Measurements from ENCODE around the gene MYO1E. TPM values are rescaled to one million over a fixed set of nuclear protein-coding genes. Genes with fewer than 3 reads are reported as not detected.

The MYO1E gene
- total RNA-seq, 5 donors from 2014 or later (not counting 1 experiment from before 2014, with no cell fraction given), result 1.3 to 11.7 (median 4.3) TPM

- Histone ChIP-seq H3K36me3 (ENCODE audit: control insufficient read depth in 2 of 2, extremely low read depth in 1 of 2, insufficient read depth in 1 of 2, low read length in 1 of 2) (no peaks in the 10 kb centered on the region), H3K4me3 (ENCODE audit: control insufficient read depth in 1 of 2, extremely low read depth in 1 of 2, low read length in 1 of 2) (no peak overlapping the region), H3K4me1 (ENCODE audit: control insufficient read depth in 1 of 2, extremely low read depth in 1 of 2, insufficient read depth in 2 of 2, low read length in 2 of 2) (no peaks in the 10 kb centered on the region), H3K9me3 (no peaks in the 10 kb centered on the region), H3K27ac (ENCODE audit: low read length) (no peak overlapping the region), H3K27me3 (replicated peaks in 1 of 2; ENCODE audit: control insufficient read depth in 2 of 2, extremely low read depth in 1 of 2, insufficient read depth in 2 of 2, low read length in 1 of 2) (peaks cover 0 to 8% of the 10 kb centered on the region in 2 experiments)
- WGBS (ENCODE audit: insufficient coverage), result no CpG with 5 or more reads among the region's 5 CpGs
- peaks cover 6 to 17% of the 10 kb centered on the region in 2 donors for H3K27me3 Mint-ChIP-seq
- H3K9me3 Mint-ChIP-seq, result no peaks in the 10 kb centered on the region
- no peaks in the 10 kb centered on the region for H3K36me3 Mint-ChIP-seq
- POLR2A ChIA-PET, result interaction anchor here in 1 of 2 donors (0.6 kb wide), 1 partner anchor 15 kb away, joined by 6 read pairs; no protein-coding TSS in a partner anchor
- H3K4me3 Mint-ChIP-seq, result no peak overlapping the region
- DNase-seq (no peak), ATAC-seq (replicated peaks in 1 of 4) (no peak)
- no peak overlapping the region for H3K27ac Mint-ChIP-seq
- CTCF ChIA-PET, result no interaction called here
- no peaks in the 10 kb centered on the region for H3K4me1 Mint-ChIP-seq
These were observed 155.8 kb downstream of the MYO1E start for GRCh38 chr15:59216911-59217310.

- CTCF ChIA-PET, result no interaction called here
- Mint-ChIP-seq H3K4me3 (no peak overlapping the region), H3K4me1 (no peaks in the 10 kb centered on the region), H3K27me3 (peaks cover 5 to 19% of the 10 kb centered on the region in 2 donors), H3K9me3 (no peaks in the 10 kb centered on the region), H3K36me3 (no peaks in the 10 kb centered on the region), H3K27ac (no peak overlapping the region)
- Histone ChIP-seq H3K4me1 (ENCODE audit: control insufficient read depth in 1 of 2, extremely low read depth in 1 of 2, insufficient read depth in 2 of 2, low read length in 2 of 2) (no peaks in the 10 kb centered on the region), H3K27me3 (replicated peaks in 1 of 2; ENCODE audit: control insufficient read depth in 2 of 2, extremely low read depth in 1 of 2, insufficient read depth in 2 of 2, low read length in 1 of 2) (peaks cover 0 to 4% of the 10 kb centered on the region in 2 experiments), H3K4me3 (ENCODE audit: control insufficient read depth in 1 of 2, extremely low read depth in 1 of 2, low read length in 1 of 2) (no peak overlapping the region), H3K36me3 (ENCODE audit: control insufficient read depth in 2 of 2, extremely low read depth in 1 of 2, insufficient read depth in 1 of 2, low read length in 1 of 2) (no peaks in the 10 kb centered on the region), H3K27ac (ENCODE audit: low read length) (no peak overlapping the region), H3K9me3 (no peaks in the 10 kb centered on the region)
- DNase-seq (no peak), ATAC-seq (replicated peaks in 1 of 4) (no peak)
- WGBS (ENCODE audit: insufficient coverage), result 86% methylated on average over 1 of the region's 2 CpGs
- POLR2A ChIA-PET, result no interaction called here
These were observed 162.5 kb downstream of the MYO1E start for GRCh38 chr15:59210186-59210585.

GRCh38 chr15:59208613-59209249, 163.9 kb downstream of the MYO1E start:
- no peaks in the 10 kb centered on the region for H3K4me1 ChIP-seq (ENCODE audit: control insufficient read depth in 1 of 2, extremely low read depth in 1 of 2, insufficient read depth in 2 of 2, low read length in 2 of 2)
- no peaks in the 10 kb centered on the region for H3K9me3 Mint-ChIP-seq
- ATAC-seq (replicated peaks in 1 of 4) (no peak), DNase-seq (no peak)
- H3K4me1 Mint-ChIP-seq, result no peaks in the 10 kb centered on the region
- no peak overlapping the region for H3K4me3 ChIP-seq (ENCODE audit: control insufficient read depth in 1 of 2, extremely low read depth in 1 of 2, low read length in 1 of 2)
- WGBS (ENCODE audit: insufficient coverage), result 94% methylated on average over 7 of the region's 7 CpGs
- peaks cover 5 to 10% of the 10 kb centered on the region in 2 donors for H3K27me3 Mint-ChIP-seq
- H3K9me3 ChIP-seq, result no peaks in the 10 kb centered on the region
- no peak overlapping the region for H3K4me3 Mint-ChIP-seq
- peaks cover 0 to 4% of the 10 kb centered on the region in 2 experiments for H3K27me3 ChIP-seq (replicated peaks in 1 of 2; ENCODE audit: control insufficient read depth in 2 of 2, extremely low read depth in 1 of 2, insufficient read depth in 2 of 2, low read length in 1 of 2)
- H3K27ac ChIP-seq (ENCODE audit: low read length), result no peak overlapping the region
- no peaks in the 10 kb centered on the region for H3K36me3 Mint-ChIP-seq
- H3K36me3 ChIP-seq (ENCODE audit: control insufficient read depth in 2 of 2, extremely low read depth in 1 of 2, insufficient read depth in 1 of 2, low read length in 1 of 2), result no peaks in the 10 kb centered on the region
- POLR2A ChIA-PET, result no interaction called here
- CTCF ChIA-PET, result no interaction called here
- no peak overlapping the region for H3K27ac Mint-ChIP-seq

- Mint-ChIP-seq H3K27me3 (peaks cover 0 to 3% of the 10 kb centered on the region in 2 donors), H3K9me3 (no peaks in the 10 kb centered on the region), H3K4me3 (no peak within 1 kb of the TSS), H3K36me3 (no peaks in the 10 kb centered on the region), H3K27ac (no peak within 1 kb of the TSS), H3K4me1 (no peaks in the 10 kb centered on the region)
- Histone ChIP-seq H3K9me3 (no peaks in the 10 kb centered on the region), H3K27ac (ENCODE audit: low read length) (no peak within 1 kb of the TSS), H3K27me3 (replicated peaks in 1 of 2; ENCODE audit: control insufficient read depth in 2 of 2, extremely low read depth in 1 of 2, insufficient read depth in 2 of 2, low read length in 1 of 2) (no peaks in the 10 kb centered on the region), H3K4me1 (ENCODE audit: control insufficient read depth in 1 of 2, extremely low read depth in 1 of 2, insufficient read depth in 2 of 2, low read length in 2 of 2) (no peaks in the 10 kb centered on the region), H3K36me3 (ENCODE audit: control insufficient read depth in 2 of 2, extremely low read depth in 1 of 2, insufficient read depth in 1 of 2, low read length in 1 of 2) (no peaks in the 10 kb centered on the region), H3K4me3 (ENCODE audit: control insufficient read depth in 1 of 2, extremely low read depth in 1 of 2, low read length in 1 of 2) (no peak within 1 kb of the TSS)
- DNase-seq (no peak), ATAC-seq (replicated peaks in 1 of 4) (no peak)
- POLR2A ChIA-PET, result no interaction called here
- CTCF ChIA-PET, result no interaction called here
- WGBS (ENCODE audit: insufficient coverage), result 97% methylated on average over 21 of the region's 30 CpGs
These were observed 166.0 kb downstream of the MYO1E start, which contains the start of gene LDHAL6B for GRCh38 chr15:59206623-59207183. Gene LDHAL6B (plus strand): TSS chr15:59206843. CDS start chr15:59206941, 98 bp downstream.

DNA sequence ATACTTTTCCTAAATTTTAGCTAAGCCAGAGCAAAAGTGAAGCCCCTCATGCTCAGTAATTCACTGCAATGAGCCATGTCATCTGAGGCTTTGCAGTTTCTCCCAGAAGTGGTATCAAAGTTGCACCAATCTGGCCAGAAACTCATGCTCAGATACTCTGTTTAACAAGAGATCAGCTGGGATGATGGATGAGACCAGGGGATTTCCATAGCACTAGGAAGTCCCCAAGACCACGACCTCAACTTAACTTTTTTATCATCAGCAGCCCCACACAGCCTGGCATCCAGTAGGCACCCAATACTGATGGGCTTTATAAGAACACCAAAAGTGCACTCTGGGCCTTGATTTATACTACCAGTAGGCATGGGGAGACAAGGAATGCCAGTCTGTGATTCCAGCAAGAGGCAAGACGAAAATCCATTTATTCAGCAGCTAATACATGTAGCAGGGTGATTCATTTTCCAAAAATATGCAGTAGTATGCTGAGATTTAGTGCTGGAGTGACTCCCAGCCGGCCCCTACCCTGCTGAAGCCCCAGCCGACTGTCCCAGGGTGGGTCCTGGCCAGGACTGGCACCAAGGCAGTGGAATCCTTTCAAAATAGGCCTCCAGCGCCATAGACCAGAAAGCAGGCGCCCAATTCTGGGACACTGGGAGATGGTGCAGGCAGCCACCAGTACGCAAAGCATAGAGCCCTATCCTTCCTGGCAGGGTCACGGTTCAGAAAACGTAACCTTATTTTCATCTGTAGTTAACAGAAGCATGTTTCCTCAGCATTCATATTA, 166.6 kb downstream of the MYO1E start:
- Mint-ChIP-seq H3K36me3 (no peaks in the 10 kb centered on the region), H3K4me1 (no peaks in the 10 kb centered on the region), H3K27me3 (no peaks in the 10 kb centered on the region), H3K9me3 (no peaks in the 10 kb centered on the region), H3K27ac (no peak overlapping the region), H3K4me3 (no peak overlapping the region)
- Histone ChIP-seq H3K4me1 (ENCODE audit: control insufficient read depth in 1 of 2, extremely low read depth in 1 of 2, insufficient read depth in 2 of 2, low read length in 2 of 2) (no peaks in the 10 kb centered on the region), H3K27me3 (replicated peaks in 1 of 2; ENCODE audit: control insufficient read depth in 2 of 2, extremely low read depth in 1 of 2, insufficient read depth in 2 of 2, low read length in 1 of 2) (no peaks in the 10 kb centered on the region), H3K27ac (ENCODE audit: low read length) (no peak overlapping the region), H3K36me3 (ENCODE audit: control insufficient read depth in 2 of 2, extremely low read depth in 1 of 2, insufficient read depth in 1 of 2, low read length in 1 of 2) (no peaks in the 10 kb centered on the region), H3K9me3 (no peaks in the 10 kb centered on the region), H3K4me3 (ENCODE audit: control insufficient read depth in 1 of 2, extremely low read depth in 1 of 2, low read length in 1 of 2) (no peak overlapping the region)
- ATAC-seq (replicated peaks in 1 of 4) (no peak), DNase-seq (no peak)
- POLR2A ChIA-PET, result no interaction called here
- CTCF ChIA-PET, result interaction anchor here in 1 of 2 donors (0.6 kb wide), 1 partner anchor 1863 kb away, joined by 3 read pairs; no protein-coding TSS in a partner anchor
- 91% methylated on average over 7 of the region's 9 CpGs for WGBS (ENCODE audit: insufficient coverage)

GRCh38 chr15:59203657-59204056, 169.0 kb downstream of the MYO1E start:
- Histone ChIP-seq H3K27ac (ENCODE audit: low read length) (no peak overlapping the region), H3K36me3 (ENCODE audit: control insufficient read depth in 2 of 2, extremely low read depth in 1 of 2, insufficient read depth in 1 of 2, low read length in 1 of 2) (no peaks in the 10 kb centered on the region), H3K4me3 (ENCODE audit: control insufficient read depth in 1 of 2, extremely low read depth in 1 of 2, low read length in 1 of 2) (no peak overlapping the region), H3K27me3 (replicated peaks in 1 of 2; ENCODE audit: control insufficient read depth in 2 of 2, extremely low read depth in 1 of 2, insufficient read depth in 2 of 2, low read length in 1 of 2) (no peaks in the 10 kb centered on the region), H3K4me1 (ENCODE audit: control insufficient read depth in 1 of 2, extremely low read depth in 1 of 2, insufficient read depth in 2 of 2, low read length in 2 of 2) (no peaks in the 10 kb centered on the region), H3K9me3 (no peaks in the 10 kb centered on the region)
- ChIA-PET POLR2A (no interaction called here), CTCF (no interaction called here)
- H3K4me1 Mint-ChIP-seq, result no peaks in the 10 kb centered on the region
- ATAC-seq (replicated peaks in 1 of 4) (no peak), DNase-seq (no peak)
- H3K36me3 Mint-ChIP-seq, result no peaks in the 10 kb centered on the region
- no peaks in the 10 kb centered on the region for H3K27me3 Mint-ChIP-seq
- H3K4me3 Mint-ChIP-seq, result no peak overlapping the region
- H3K27ac Mint-ChIP-seq, result no peak overlapping the region
- H3K9me3 Mint-ChIP-seq, result no peaks in the 10 kb centered on the region
- no CpG with 5 or more reads among the region's 3 CpGs for WGBS (ENCODE audit: insufficient coverage)
